ENCODE measurements around the gene SERINC4.
A peak's percentile ranks its signal among the peaks of the same experiment; 100 is the strongest.

GRCh38 chr15:43824302-43825246, 24.6 kb upstream of the SERINC4 start, which contains the start of gene MFAP1:
- TF ChIP-seq CTCF (conservative IDR thresholded peaks at IDR 0.05; ENCODE audit: low read depth, low read length) (no peak), POLR2A (IDR thresholded peaks at IDR 0.05; ENCODE audit: low read depth, low read length) (peak; percentile 98), ELK1 (IDR thresholded peaks at IDR 0.05; ENCODE audit: borderline replicate concordance, low read depth, low read length) (no peak), MAZ (IDR thresholded peaks at IDR 0.05; ENCODE audit: borderline replicate concordance, low read depth, low read length) (0 out of 2 replicates have a peak, but pooled peaks have one; percentile 39), RAD21 (IDR thresholded peaks at IDR 0.05; ENCODE audit: low read length) (no peak), BHLHE40 (IDR thresholded peaks at IDR 0.05; ENCODE audit: low read depth, low read length) (no peak), MXI1 (IDR thresholded peaks at IDR 0.05; ENCODE audit: borderline replicate concordance, low read depth, low read length) (0 out of 2 replicates have a peak, but pooled peaks have one; percentile 56)

All from IMR-90 (cell line).